GM12801 (cell line): ENCODE results near the gene CSAD.

ENCODE experiments used
- CTCF ChIP-seq: IDR thresholded peaks from one replicate; pipeline ENCODE4 v1.5.1; 2011; ENCODE audit warnings: control low read depth; ENCODE audit not compliant: insufficient read length; ENCODE audit errors: extremely low read depth

CSAD gene

GRCh38 chr12:53194973-53195372 is 14.2 kb upstream of the CSAD start:
- TF ChIP-seq CTCF: no peak

- no peak for TF ChIP-seq CTCF
Measured at GRCh38 chr12:53193985-53194716, 13.4 kb upstream of the CSAD start.

- TF ChIP-seq CTCF: no peak
Measured at GRCh38 chr12:53193040-53193439, 12.3 kb upstream of the CSAD start.

GRCh38 chr12:53192531-53193021 is 11.9 kb upstream of the CSAD start:
- TF ChIP-seq CTCF: no peak

- TF ChIP-seq CTCF: no peak
Measured at GRCh38 chr12:53191885-53192530, 11.3 kb upstream of the CSAD start.

- no peak for TF ChIP-seq CTCF
Measured at GRCh38 chr12:53191096-53191884, 10.6 kb upstream of the CSAD start.

- TF ChIP-seq CTCF: peak; percentile 7
Measured at GRCh38 chr12:53190108-53190729, 9.5 kb upstream of the CSAD start.
